Adrenal gland (tissue), 5 donors: Measurements from ENCODE around the gene LRRC3B.

Source experiments
- CTCF ChIP-seq, 6 experiments: fragments of 450-650 bp in 4 of 6; fragments of 200-600 bp in 2 of 6; sonication (generic) in 1 of 6; IDR thresholded peaks; 1 replicate in 5 of 6; 2 replicates in 1 of 6; pipeline versions ENCODE4 v1.5.1 to v1.8.0; 2016 to 2021; ENCODE audit warnings: antibody characterized with exemption in 6 of 6, mild to moderate bottlenecking in 2 of 6, moderate library complexity in 1 of 6
- POLR2A ChIP-seq, 2 donors: fragments of 450-650 bp; IDR thresholded peaks; one replicate each; pipeline ENCODE4 v1.6.1; 2017; ENCODE audit warnings: antibody characterized with exemption in 2 of 2, mild to moderate bottlenecking in 2 of 2, moderate library complexity in 1 of 2
- donor health status: DM: no; HTN: no; CAD: no.

GRCh38 chr3:26704736-26705135 is 82.2 kb downstream of the LRRC3B start:
- no peak for TF ChIP-seq CTCF (IDR thresholded peaks at IDR 0.05)
- no peak for TF ChIP-seq POLR2A (IDR thresholded peaks at IDR 0.05)
